Activated CD8-positive, alpha-beta T cell treated with anti-CD3 and anti-CD28 coated beads for 36 hours (primary cell): ENCODE results near the gene HPCAL4. TPM values are rescaled to one million over a fixed set of nuclear protein-coding genes. Genes with fewer than 3 reads are reported as not detected.

Experiments
- ATAC-seq: fragments of 200-7000 bp; cut with Tn5 transposase; one replicate; pipeline ENCODE4 v1.10.0; 2021; ENCODE audit warnings: mild to moderate bottlenecking, moderate library complexity
- CTCF ChIA-PET: fragments of 350-600 bp; sonication (Branson Sonifier 250); formaldehyde crosslinking; loops from one replicate; lab custom pipeline; 2021; ENCODE audit warnings: antibody characterized with exemption; lab: Charles Lee
- POLR2A ChIA-PET: fragments of 350-600 bp; sonication (Branson Sonifier 250); formaldehyde crosslinking; loops from one replicate; lab custom pipeline; 2021; ENCODE audit warnings: antibody characterized with exemption; lab: Charles Lee
- DNase-seq: peaks from one replicate; pipeline ENCODE4 v3.0.0-alpha.2; 2020
- H3K27ac Mint-ChIP-seq: one replicate; pipeline ENCODE4 v1.8.0; 2021; ENCODE audit warnings: mild to moderate bottlenecking, mixed read lengths
- H3K27me3 Mint-ChIP-seq: one replicate; pipeline ENCODE4 v1.8.0; 2021; ENCODE audit warnings: mixed read lengths
- H3K36me3 Mint-ChIP-seq: one replicate; pipeline ENCODE4 v1.8.0; 2021; ENCODE audit warnings: low read depth, mixed read lengths
- H3K4me1 Mint-ChIP-seq: one replicate; pipeline ENCODE4 v1.8.0; 2021; ENCODE audit warnings: low read depth, mixed read lengths
- H3K4me3 Mint-ChIP-seq: one replicate; pipeline ENCODE4 v1.8.0; 2021; ENCODE audit warnings: mild to moderate bottlenecking, moderate library complexity, mixed read lengths
- H3K9me3 Mint-ChIP-seq: one replicate; pipeline ENCODE4 v1.8.0; 2021; ENCODE audit warnings: mixed read lengths
- intact Hi-C: fragments of 100-400 bp; cut with micrococcal nuclease; formaldehyde crosslinking; loops from one replicate; pipeline ENCODE4 v1.10.0; 2022
- total RNA-seq, 2 experiments: library from RNA; stranded (reverse); gene quantifications; one replicate each; pipeline ENCODE4 v1.2.3, GENCODE V29; 2021
- TF ChIP-seq, protein P1 (sequence below): fragments of 200-600 bp; IDR thresholded peaks from one replicate; pipeline ENCODE4 v1.8.0; 2022; ENCODE audit warnings: antibody characterized with exemption, mild to moderate bottlenecking

The HPCAL4 gene
- total RNA-seq, 2 experiments from 2014 or later: 2.8 to 3.0 TPM

DNA sequence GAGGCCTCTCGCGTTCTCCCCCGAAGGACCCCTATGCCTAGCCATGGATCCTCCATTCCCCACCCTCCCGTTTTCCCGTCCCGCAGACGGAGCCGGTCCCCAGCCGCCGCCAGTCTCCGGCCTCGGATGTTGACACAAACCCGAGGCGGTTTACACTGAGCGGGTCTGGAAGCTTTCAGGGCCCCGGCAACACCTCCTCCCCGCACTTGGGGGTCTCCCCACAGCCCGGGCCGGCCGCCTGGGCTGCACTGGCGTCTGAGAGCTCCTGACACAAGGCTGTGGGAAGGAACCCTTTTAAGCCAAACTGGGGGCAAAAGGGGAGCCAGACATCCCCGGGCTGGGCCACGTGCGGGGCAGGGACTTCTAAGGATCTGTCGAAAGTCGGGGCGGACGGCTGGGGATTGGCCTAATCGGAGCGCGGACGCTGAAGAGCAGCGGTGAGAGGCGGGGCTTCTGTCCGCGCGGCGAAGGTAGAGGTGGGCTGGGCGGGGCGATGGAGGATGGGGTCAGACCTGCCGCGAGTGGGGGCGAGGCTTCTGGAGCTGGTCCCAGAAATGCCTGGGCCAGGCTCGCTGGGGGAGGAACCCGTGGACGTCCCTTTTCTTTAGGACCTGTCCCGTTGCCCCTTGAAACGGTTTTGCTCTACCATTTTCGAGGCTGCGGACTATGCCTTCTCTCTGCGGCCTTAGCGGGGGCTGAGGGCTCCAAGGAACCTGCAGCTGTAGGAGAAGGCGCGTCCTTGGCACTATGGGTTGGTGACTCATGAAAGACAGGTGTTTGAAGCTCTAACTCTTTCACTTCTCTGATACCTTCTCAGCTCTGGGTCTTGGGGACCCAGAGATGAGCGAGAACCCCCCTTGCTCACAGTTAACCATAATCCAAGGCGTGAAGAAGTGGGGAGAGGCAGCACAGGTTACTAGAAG is 1.2 kb upstream of the HPCAL4 start:
- H3K27ac Mint-ChIP-seq: no peak overlapping the region
- H3K4me3 Mint-ChIP-seq: peak overlapping the region; percentile 76
- peaks cover 34% of the 10 kb centered on the region for H3K4me1 Mint-ChIP-seq
- H3K9me3 Mint-ChIP-seq: no peaks in the 10 kb centered on the region
- intact Hi-C loops: no loop called here
- no peaks in the 10 kb centered on the region for H3K36me3 Mint-ChIP-seq
- ATAC-seq (no peak), DNase-seq (peak; percentile 34)
- peaks cover 23% of the 10 kb centered on the region for H3K27me3 Mint-ChIP-seq
- POLR2A ChIA-PET: interaction anchor here (0.8 to 4.5 kb wide), 4 partner anchors 7 to 1547 kb away, joined by 3 to 33 read pairs (median 5); partner anchors contain the start of gene NT5C1A
- CTCF ChIA-PET: interaction anchor here (0.8 to 4.2 kb wide), 11 partner anchors 8 to 107 kb away, joined by 3 to 29 read pairs (median 6); partner anchors contain the start of gene NT5C1A
- TF ChIP-seq, protein P1, sequence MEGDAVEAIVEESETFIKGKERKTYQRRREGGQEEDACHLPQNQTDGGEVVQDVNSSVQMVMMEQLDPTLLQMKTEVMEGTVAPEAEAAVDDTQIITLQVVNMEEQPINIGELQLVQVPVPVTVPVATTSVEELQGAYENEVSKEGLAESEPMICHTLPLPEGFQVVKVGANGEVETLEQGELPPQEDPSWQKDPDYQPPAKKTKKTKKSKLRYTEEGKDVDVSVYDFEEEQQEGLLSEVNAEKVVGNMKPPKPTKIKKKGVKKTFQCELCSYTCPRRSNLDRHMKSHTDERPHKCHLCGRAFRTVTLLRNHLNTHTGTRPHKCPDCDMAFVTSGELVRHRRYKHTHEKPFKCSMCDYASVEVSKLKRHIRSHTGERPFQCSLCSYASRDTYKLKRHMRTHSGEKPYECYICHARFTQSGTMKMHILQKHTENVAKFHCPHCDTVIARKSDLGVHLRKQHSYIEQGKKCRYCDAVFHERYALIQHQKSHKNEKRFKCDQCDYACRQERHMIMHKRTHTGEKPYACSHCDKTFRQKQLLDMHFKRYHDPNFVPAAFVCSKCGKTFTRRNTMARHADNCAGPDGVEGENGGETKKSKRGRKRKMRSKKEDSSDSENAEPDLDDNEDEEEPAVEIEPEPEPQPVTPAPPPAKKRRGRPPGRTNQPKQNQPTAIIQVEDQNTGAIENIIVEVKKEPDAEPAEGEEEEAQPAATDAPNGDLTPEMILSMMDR: no peak

DNA sequence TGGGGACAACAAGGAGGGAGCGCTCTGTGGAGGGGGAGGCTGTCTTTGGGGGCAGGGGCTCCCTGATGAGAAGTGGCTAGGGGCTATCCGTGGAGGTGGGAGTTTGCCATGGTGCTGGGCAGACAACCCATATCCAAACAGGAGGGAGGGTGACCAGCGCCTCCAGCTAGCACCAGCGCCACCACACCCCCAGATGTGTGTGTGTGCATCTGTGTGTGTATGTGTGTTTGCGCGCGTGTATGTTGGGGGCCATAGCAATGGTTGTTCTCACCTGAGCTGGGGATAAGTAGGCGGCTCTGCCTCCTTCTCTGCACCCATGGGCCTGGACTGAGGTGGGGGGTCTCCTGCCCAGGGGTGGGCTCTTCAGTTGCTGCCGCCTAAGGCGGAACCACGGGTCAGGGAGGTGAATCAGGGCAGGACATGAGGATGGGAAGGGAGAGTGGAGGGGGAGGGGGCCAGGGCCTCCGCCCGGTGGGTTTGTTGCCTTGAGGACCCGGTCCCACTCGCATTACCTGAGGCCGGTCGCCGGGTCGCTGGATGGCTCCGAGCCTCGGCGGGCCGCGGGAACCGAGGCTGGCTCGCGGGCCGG is 345 bp downstream of the HPCAL4 start:
- no peaks in the 10 kb centered on the region for H3K36me3 Mint-ChIP-seq
- no peaks in the 10 kb centered on the region for H3K9me3 Mint-ChIP-seq
- ChIA-PET POLR2A (interaction anchor here (0.9 to 4.5 kb wide), 3 partner anchors 9 to 23 kb away, joined by 3 to 33 read pairs (median 7); partner anchors contain the start of gene NT5C1A), CTCF (interaction anchor here (0.6 to 4.2 kb wide), 8 partner anchors 12 to 85 kb away, joined by 3 to 29 read pairs (median 5); partner anchors contain the start of gene NT5C1A)
- ATAC-seq (peak; percentile 5), DNase-seq (peak; percentile 21)
- intact Hi-C loops: no loop called here
- peak overlapping the region; percentile 76 for H3K4me3 Mint-ChIP-seq
- H3K27ac Mint-ChIP-seq: no peak overlapping the region
- peaks cover 28% of the 10 kb centered on the region for H3K27me3 Mint-ChIP-seq
- TF ChIP-seq, protein P1: no peak
- peaks cover 34% of the 10 kb centered on the region for H3K4me1 Mint-ChIP-seq

DNA sequence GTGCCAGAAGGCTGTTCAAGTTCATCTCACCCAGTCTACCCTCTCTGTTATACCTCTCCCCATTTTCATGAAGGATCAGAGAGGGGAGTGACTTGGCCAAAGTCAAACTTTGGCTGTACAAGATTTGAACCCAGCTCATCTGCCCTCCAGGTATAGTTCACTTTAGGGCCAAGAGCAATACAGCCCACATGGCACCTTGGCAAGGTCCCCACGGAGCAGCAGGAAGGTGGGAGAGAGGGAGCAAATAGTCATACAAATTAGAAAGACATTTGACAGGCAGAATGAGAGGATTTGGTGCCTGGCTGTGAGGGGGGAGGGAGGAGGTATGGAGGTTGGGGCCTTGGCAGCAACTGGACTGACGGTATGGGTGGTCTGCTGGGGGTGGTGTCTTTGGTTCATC is 1.0 kb downstream of the HPCAL4 start:
- intact Hi-C loops: no loop called here
- H3K9me3 Mint-ChIP-seq: no peaks in the 10 kb centered on the region
- CTCF ChIA-PET: interaction anchor here (1.3 to 4.2 kb wide), 3 partner anchors 14 to 32 kb away, joined by 6 to 29 read pairs (median 16); partner anchors contain the start of gene NT5C1A
- POLR2A ChIA-PET: interaction anchor here (4.5 kb wide), 1 partner anchor 18 kb away, joined by 33 read pairs; the partner anchor contains the start of gene NT5C1A
- H3K4me1 Mint-ChIP-seq: peaks cover 34% of the 10 kb centered on the region
- peak overlapping the region; percentile 76 for H3K4me3 Mint-ChIP-seq
- no peaks in the 10 kb centered on the region for H3K36me3 Mint-ChIP-seq
- H3K27me3 Mint-ChIP-seq: peaks cover 28% of the 10 kb centered on the region
- ATAC-seq (no peak), DNase-seq (no peak)
- no peak overlapping the region for H3K27ac Mint-ChIP-seq
- TF ChIP-seq, protein P1: no peak

DNA sequence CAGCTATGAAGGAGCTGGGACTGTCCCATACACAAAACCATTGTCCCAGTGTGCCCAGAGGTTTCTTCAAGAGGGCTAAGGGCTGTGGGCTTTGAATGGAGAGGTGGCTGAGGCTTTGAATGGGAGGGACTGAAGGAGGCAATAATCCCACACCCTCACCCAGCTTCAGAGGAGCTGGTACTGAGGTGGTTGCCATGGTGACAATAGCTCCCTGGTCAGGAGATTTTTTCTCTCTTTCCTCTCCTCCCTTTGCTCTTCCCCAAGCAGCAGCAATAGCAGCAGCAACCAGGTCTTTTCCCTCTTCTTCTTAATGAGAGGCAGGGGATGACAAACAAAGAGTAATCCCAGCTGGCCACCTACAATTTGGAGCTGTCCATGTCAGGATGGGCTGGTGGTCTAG is 1.6 kb downstream of the HPCAL4 start:
- ChIA-PET POLR2A (no interaction called here), CTCF (interaction anchor here (1.1 to 4.2 kb wide), 3 partner anchors 18 to 79 kb away, joined by 4 to 29 read pairs (median 8); partner anchors contain the start of gene NT5C1A)
- TF ChIP-seq, protein P1: no peak
- H3K27ac Mint-ChIP-seq: no peak overlapping the region
- no peak overlapping the region for H3K4me3 Mint-ChIP-seq
- peaks cover 32% of the 10 kb centered on the region for H3K4me1 Mint-ChIP-seq
- DNase-seq: no peak
- H3K27me3 Mint-ChIP-seq: peaks cover 30% of the 10 kb centered on the region
- H3K9me3 Mint-ChIP-seq: no peaks in the 10 kb centered on the region
- intact Hi-C loops: no loop called here
- no peak for ATAC-seq
- H3K36me3 Mint-ChIP-seq: no peaks in the 10 kb centered on the region
